Measurements from ENCODE around the gene BZW2. TPM values are rescaled to one million over a fixed set of nuclear protein-coding genes. Genes with fewer than 3 reads are reported as not detected.

The BZW2 gene
- polyA plus RNA-seq, 3 donors, result 19.0 to 45.2 (median 36.4) TPM

DNA sequence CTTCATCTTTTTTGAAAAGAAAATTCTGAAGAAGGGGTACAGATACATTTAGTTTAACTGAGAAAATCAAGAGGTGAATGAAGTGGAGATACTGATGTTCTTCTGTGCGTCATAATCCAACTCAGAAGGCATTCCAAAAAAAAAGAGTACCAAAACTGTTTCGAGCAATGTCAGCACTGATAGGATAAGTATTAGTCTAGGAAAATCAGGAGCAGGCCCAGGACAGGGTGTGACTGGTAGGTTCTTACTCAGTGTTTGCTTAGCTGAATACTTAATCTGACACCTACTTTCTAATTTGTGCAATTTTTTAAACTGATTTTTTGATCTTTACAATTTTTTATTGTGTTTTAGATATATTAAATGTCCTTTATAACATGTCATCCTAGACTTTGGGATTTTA is 4.3 kb downstream of the BZW2 start:
- Mint-ChIP-seq H3K9me3 (no peaks in the 10 kb centered on the region), H3K4me1 (peaks cover 47% of the 10 kb centered on the region), H3K36me3 (peaks cover 0 to 3% of the 10 kb centered on the region in 2 donors), H3K4me3 (no peak overlapping the region), H3K27ac (no peak overlapping the region), H3K27me3 (ENCODE audit: low read depth in 3 of 3) (no peaks in the 10 kb centered on the region)
- Histone ChIP-seq H3K27me3 (ENCODE audit: control insufficient read depth in 2 of 2, insufficient read depth in 2 of 2, low read length in 2 of 2) (no peaks in the 10 kb centered on the region), H2AFZ (ENCODE audit: insufficient read depth, low read depth, low read length, poor library complexity, severe bottlenecking) (no peak overlapping the region), H3K79me2 (ENCODE audit: insufficient read depth, low read length) (peaks cover 88% of the 10 kb centered on the region), H3K27ac (ENCODE audit: low read depth in 1 of 2, low read length in 2 of 2) (no peak overlapping the region), H4K20me1 (ENCODE audit: insufficient read depth, low read length) (peaks cover 58% of the 10 kb centered on the region), H3K36me3 (replicated peaks in 1 of 2; ENCODE audit: control insufficient read depth in 1 of 2, insufficient read depth in 2 of 2, low read length in 2 of 2) (no peaks in the 10 kb centered on the region), H3K9ac (ENCODE audit: insufficient read depth, low read length, poor library complexity, severe bottlenecking) (no peak overlapping the region), H3K4me2 (replicated peaks; ENCODE audit: extremely low read depth, low read length, poor library complexity, severe bottlenecking) (no peak overlapping the region), H3K9me3 (replicated peaks in 1 of 2; ENCODE audit: control insufficient read depth in 1 of 2, insufficient read depth in 1 of 2, low read length in 2 of 2) (no peaks in the 10 kb centered on the region), H3K4me3 (replicated peaks in 1 of 3; ENCODE audit: low read depth in 2 of 3, low read length in 3 of 3) (no peak overlapping the region), H3K4me1 (ENCODE audit: control insufficient read depth in 1 of 2, insufficient read depth in 2 of 2, low read length in 2 of 2) (peaks cover 28 to 32% of the 10 kb centered on the region in 2 donors)
- WGBS (ENCODE audit: insufficient coverage), result no CpG with 5 or more reads among the region's 2 CpGs
- TF ChIP-seq, protein P1, sequence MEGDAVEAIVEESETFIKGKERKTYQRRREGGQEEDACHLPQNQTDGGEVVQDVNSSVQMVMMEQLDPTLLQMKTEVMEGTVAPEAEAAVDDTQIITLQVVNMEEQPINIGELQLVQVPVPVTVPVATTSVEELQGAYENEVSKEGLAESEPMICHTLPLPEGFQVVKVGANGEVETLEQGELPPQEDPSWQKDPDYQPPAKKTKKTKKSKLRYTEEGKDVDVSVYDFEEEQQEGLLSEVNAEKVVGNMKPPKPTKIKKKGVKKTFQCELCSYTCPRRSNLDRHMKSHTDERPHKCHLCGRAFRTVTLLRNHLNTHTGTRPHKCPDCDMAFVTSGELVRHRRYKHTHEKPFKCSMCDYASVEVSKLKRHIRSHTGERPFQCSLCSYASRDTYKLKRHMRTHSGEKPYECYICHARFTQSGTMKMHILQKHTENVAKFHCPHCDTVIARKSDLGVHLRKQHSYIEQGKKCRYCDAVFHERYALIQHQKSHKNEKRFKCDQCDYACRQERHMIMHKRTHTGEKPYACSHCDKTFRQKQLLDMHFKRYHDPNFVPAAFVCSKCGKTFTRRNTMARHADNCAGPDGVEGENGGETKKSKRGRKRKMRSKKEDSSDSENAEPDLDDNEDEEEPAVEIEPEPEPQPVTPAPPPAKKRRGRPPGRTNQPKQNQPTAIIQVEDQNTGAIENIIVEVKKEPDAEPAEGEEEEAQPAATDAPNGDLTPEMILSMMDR (IDR thresholded peaks at IDR 0.05), result no peak
- no peak for DNase-seq
- intact Hi-C loops (cut with micrococcal nuclease), result no loop called here

DNA sequence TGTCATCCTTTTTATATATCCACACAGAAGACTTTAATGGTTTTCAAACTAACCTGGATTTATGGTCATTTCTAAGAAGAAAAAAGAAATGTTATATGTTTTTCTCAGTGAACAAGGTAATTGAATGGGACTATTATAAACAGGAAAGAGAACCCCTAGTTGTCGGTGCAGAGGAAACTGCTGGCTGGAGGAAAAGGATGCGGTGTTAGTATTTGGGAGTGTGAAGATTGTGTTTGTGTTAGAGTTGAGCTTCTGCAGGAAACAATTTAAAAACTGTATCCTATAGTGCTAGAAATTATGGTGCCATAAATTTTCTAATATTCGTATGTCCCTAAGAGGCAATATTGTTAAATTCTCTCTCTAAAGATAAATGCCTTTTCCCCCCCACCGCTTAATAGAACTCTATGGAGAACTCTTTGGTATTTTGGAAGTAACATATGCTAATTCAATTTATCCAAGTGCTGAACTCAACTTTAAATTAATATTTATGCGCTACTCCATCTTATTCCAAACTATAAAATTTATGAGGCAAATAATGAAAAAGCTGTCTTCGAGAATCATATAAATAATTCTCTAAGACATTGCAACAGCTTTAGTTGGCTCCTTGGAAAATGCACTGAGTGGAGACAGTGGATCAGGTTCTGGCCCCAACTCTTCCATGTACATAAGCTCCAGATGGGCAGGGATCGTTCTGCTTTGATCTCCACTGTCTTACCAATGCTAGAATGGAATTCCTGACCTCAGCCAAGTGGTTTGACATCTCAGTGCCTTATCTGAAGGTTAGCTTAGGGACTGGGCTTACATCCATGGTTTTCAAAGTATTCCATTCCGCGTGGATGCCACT is 5.6 kb downstream of the BZW2 start:
- Histone ChIP-seq H3K4me1 (ENCODE audit: control insufficient read depth in 1 of 2, insufficient read depth in 2 of 2, low read length in 2 of 2) (peaks cover 27 to 32% of the 10 kb centered on the region in 2 donors), H3K4me2 (replicated peaks; ENCODE audit: extremely low read depth, low read length, poor library complexity, severe bottlenecking) (no peak overlapping the region), H3K9me3 (replicated peaks in 1 of 2; ENCODE audit: control insufficient read depth in 1 of 2, insufficient read depth in 1 of 2, low read length in 2 of 2) (no peaks in the 10 kb centered on the region), H2AFZ (ENCODE audit: insufficient read depth, low read depth, low read length, poor library complexity, severe bottlenecking) (no peak overlapping the region), H3K27me3 (ENCODE audit: control insufficient read depth in 2 of 2, insufficient read depth in 2 of 2, low read length in 2 of 2) (no peaks in the 10 kb centered on the region), H3K36me3 (replicated peaks in 1 of 2; ENCODE audit: control insufficient read depth in 1 of 2, insufficient read depth in 2 of 2, low read length in 2 of 2) (no peaks in the 10 kb centered on the region), H3K27ac (ENCODE audit: low read depth in 1 of 2, low read length in 2 of 2) (no peak overlapping the region), H3K9ac (ENCODE audit: insufficient read depth, low read length, poor library complexity, severe bottlenecking) (no peak overlapping the region), H4K20me1 (ENCODE audit: insufficient read depth, low read length) (peaks cover 58% of the 10 kb centered on the region), H3K4me3 (replicated peaks in 1 of 3; ENCODE audit: low read depth in 2 of 3, low read length in 3 of 3) (no peak overlapping the region), H3K79me2 (ENCODE audit: insufficient read depth, low read length) (peaks cover 96% of the 10 kb centered on the region)
- peaks cover 0 to 3% of the 10 kb centered on the region in 2 donors for H3K36me3 Mint-ChIP-seq
- H3K4me3 Mint-ChIP-seq, result no peak overlapping the region
- DNase-seq, result no peak
- no peak overlapping the region for H3K27ac Mint-ChIP-seq
- TF ChIP-seq, protein P1 (IDR thresholded peaks at IDR 0.05), result no peak
- H3K27me3 Mint-ChIP-seq (ENCODE audit: low read depth in 3 of 3), result no peaks in the 10 kb centered on the region
- H3K4me1 Mint-ChIP-seq, result peaks cover 46% of the 10 kb centered on the region
- H3K9me3 Mint-ChIP-seq, result no peaks in the 10 kb centered on the region
- WGBS (ENCODE audit: insufficient coverage), result 61% methylated on average over 5 of the region's 9 CpGs
- intact Hi-C loops (cut with micrococcal nuclease), result no loop called here
